Ureter (tissue), 1 donor: ENCODE results near the gene EFEMP2. TPM values are rescaled to one million over a fixed set of nuclear protein-coding genes. Genes with fewer than 3 reads are reported as not detected.
A peak's percentile ranks its signal among the peaks of the same experiment; 100 is the strongest.
"Not testable (repeated sequence)": the region's sequence is repeated elsewhere in the genome, so short reads cannot be mapped to it uniquely, and the experiment has no call there.

Source experiments
- DNase-seq: peaks from one replicate; pipeline ENCODE4 v3.0.0-alpha.2; 2020; ENCODE audit warnings: low spot score
- total RNA-seq: library from RNA; stranded (reverse); gene quantifications from one replicate; pipeline ENCODE4 v1.2.4, GENCODE V29; 2023
- donor health status: DM: yes; HTN: yes; CAD: no.

Gene EFEMP2
- total RNA-seq, 1 donor from 2014 or later = 60.0 TPM

DNA sequence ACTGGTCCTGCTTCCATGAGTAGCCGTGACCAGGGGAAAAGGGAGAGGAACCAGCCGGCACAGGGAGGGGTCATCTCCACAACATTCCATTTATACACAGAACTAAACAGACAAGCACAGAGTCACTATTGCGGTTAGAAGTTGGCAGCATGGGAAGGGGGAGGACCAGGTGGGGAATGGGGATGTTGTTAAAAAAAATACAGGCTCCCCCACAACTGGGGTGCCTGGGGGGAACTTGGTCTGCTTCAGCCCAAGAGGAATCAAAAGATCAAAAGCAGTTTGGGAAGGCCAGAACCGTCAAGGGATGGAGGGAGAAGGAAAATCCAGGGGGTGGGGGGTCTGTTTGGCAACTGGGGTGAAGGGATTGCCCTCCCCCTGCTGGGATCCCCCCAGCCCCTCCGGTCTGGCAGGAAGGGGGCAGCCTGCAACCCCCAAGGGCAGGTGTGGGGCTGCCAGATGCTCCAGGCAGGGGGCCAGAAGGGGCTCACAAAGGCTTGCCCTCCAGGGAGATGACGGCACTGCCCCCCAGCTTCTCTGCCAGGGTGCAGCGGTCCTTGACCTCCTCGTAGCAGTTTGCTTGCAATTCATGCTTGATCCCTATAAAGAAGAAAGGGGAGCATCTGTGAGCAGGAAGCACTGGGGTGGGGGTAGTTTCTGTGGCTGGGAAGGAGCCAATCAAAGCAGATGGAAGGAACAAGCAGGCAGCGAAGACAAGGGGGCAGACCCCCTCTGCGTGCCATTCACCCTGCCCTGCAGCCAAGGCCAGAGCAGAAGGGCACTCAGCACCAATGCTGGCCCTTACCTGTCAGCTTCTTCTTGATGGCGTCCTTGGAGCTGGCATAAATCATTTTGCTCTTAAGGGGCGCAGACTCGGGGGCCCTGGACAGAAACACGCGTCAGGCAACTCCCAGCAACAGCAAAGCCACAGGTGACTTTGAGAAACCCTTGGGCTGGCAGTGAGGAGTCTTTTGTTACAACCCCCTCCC lies 17.5 kb downstream of the EFEMP2 start:
- DNase-seq = no peak

DNA sequence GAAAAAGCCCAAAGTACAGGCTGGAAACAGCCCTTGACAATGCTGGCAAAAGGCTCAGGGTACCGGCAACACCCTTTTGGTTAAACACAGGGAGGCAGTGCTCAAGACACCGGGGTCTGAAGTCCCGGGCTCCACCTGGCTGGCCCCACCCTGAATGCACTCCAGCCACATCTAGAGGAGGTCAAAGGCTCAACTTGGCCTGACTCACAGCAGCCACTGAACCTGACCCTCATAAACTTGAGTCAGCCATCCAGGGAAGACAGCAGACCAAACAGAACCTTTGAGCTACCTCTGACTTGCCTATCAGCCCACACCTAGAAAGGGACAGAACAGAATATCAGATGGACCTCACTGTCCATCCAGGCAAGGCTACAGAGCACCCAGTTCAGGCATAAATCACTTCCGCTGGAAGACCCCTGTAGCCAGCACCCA lies 18.4 kb downstream of the EFEMP2 start:
- no peak for DNase-seq

- no peak for DNase-seq
Observed at GRCh38 chr11:65853246-65853979, 19.2 kb downstream of the EFEMP2 start.

DNA sequence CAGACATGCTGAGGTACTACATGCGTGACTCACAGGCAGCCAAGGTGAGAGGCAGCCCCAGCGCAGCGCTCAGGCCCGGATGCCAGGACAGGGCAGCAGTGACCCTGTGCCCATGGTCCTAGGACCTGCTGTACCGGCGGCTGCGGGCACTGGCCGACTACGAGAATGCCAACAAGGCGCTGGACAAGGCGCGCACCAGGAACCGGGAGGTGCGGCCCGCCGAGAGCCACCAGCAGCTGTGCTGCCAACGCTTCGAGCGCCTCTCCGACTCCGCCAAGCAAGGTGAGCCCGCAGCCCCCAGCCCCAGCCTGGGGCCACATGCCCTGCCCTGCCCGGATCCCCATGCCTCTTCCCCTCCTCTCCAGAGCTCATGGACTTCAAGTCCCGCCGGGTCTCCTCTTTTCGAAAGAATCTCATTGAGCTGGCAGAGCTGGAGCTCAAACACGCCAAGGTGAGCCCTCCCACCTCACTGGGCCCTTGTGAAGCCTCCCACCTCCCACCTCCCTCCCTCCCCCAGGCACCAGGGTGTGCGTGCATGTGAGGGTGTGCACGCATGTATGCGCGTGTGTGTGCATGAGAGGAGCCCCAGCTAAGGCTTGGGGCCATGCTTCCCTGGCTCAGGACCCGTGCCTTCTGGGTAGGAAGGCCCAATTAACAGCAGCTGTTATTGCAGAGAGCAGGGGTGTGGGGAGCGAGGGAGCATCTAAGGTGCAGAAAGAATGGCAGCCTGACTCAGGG lies 19.9 kb downstream of the EFEMP2 start:
- no peak for DNase-seq

GRCh38 chr11:65851811-65852507 lies 20.6 kb downstream of the EFEMP2 start:
- no peak for DNase-seq

GRCh38 chr11:65851083-65851579 lies 21.5 kb downstream of the EFEMP2 start:
- no peak for DNase-seq

GRCh38 chr11:65850217-65851082 lies 22.1 kb downstream of the EFEMP2 start:
- DNase-seq = no peak

GRCh38 chr11:65849771-65850216 lies 22.8 kb downstream of the EFEMP2 start:
- DNase-seq = no peak

GRCh38 chr11:65849366-65849765 lies 23.2 kb downstream of the EFEMP2 start:
- no peak for DNase-seq

- DNase-seq = not testable (repeated sequence)
Observed at GRCh38 chr11:65848693-65849092, 23.9 kb downstream of the EFEMP2 start.

- no peak for DNase-seq
Observed at GRCh38 chr11:65847746-65848145, 24.9 kb downstream of the EFEMP2 start.

GRCh38 chr11:65844231-65844872 lies 28.2 kb downstream of the EFEMP2 start:
- no peak for DNase-seq

- DNase-seq = no peak
Observed at GRCh38 chr11:65843811-65844210, 28.8 kb downstream of the EFEMP2 start.

DNA sequence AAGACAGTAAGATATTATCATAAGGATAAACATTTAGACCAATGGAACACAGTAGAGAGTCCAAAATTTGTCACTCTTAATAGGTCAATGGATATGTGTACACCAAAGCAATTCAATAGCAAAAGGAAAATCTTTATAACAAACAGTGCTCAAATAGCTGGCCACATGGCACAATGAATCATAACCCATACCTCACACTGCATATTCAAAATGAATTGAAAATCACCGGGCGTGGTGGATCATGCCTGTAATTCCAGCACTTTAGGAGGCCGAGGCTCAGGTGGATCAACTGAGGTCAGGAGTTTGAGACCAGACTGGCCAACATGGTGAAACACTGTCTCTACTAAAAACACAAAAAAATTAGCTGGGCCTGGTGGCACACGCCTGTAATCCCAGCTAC lies 30.5 kb downstream of the EFEMP2 start:
- DNase-seq = no peak

GRCh38 chr11:65834202-65834601 lies 38.4 kb downstream of the EFEMP2 start:
- no peak for DNase-seq

DNA sequence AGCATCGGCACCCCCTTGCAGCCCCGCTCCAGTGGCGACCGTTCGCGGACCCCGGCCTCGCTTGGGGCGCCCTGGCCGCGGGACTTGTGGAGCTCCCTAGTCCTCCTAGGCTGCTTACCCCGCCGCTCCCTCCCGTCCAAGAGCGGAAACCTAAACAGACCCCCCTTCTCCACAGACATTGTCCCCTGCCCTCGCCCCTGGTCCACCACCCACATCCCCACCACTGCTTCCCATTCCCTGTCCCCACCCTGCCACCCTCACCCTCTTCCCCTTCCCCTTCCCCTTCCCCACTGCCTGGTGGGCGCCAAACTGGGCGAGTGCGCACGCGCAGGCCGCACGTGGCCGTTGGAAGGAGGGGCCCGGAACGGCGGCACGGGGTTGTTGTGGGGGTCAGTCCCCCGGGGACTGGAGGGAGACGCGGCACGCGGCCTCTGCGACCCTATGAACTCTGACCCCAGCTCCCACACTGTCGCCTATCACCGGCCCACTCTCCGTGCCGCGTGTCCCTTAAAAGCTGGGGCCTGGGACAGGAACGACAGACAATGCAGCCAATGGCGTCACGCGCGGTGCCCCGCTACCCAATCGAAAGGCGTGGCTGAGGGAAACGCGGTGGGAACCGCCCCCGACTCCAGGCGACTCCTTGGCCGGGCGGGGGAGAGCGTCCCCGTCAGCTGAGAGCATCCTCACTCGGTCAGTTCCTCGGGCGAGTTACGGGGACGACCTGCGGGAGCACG lies 39.1 kb downstream of the EFEMP2 start, which contains the start of gene SNX32:
Gene SNX32 (plus strand): TSS at position 667 of the 734 bp plus-strand sequence. CDS start 103 bp downstream, outside the sequence.
- DNase-seq = peak; percentile 96

DNA sequence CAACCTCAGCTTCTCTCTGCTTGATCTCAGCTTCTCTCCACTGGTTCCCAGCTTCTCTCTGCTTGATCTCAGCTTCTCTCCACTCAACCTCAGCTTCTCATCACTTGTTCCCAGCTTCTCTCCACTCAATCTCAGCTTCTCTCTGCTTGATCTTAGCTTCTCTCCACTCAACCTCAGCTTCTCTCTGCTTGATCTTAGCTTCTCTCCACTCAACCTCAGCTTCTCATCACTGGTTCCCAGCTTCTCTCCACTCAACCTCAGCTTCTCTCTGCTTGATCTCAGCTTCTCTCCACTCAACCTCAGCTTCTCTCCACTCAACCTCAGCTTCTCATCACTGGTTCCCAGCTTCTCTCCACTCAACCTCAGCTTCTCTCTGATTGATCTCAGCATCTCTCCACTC lies 40.4 kb downstream of the EFEMP2 start:
- DNase-seq = not testable (repeated sequence)

DNA sequence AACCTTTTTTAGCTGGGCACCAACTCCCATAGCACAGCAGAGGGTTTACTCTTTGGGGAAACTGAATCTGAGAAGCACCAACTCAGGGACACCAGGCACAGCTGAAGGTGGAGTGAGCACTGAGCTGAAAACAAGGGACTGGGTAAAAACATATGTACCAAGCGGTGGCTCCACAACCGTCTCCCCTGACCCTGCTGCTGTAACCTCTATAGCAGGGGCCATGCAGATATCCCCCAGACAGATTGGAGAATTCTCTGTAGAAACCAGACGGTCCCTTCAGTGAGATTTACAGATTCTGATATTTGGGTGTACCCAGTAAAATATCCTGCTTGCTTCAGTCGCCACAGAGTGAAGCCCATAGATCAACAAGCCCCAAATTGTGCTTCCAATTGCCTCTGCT lies 43.1 kb downstream of the EFEMP2 start:
- no peak for DNase-seq
